Mucosa of rectum (tissue), 2 donors: ENCODE measurements around the gene CAPN3.

Experiments used
- H3K27ac ChIP-seq, 2 donors: one replicate each; pipeline ENCODE4 v1.7.0; 2013; ENCODE audit warnings: inconsistent platforms in 2 of 2, low read depth in 2 of 2, low read length in 2 of 2
- H3K27me3 ChIP-seq, 2 donors: one replicate each; pipeline ENCODE4 v1.7.0; 2013; ENCODE audit warnings: low read length in 2 of 2; ENCODE audit not compliant: control insufficient read depth in 2 of 2, insufficient read depth in 2 of 2
- H3K36me3 ChIP-seq, 2 donors: one replicate each; pipeline ENCODE4 v1.7.0; 2013; ENCODE audit warnings: low read length in 2 of 2; ENCODE audit not compliant: control insufficient read depth in 2 of 2, insufficient read depth in 2 of 2
- H3K4me1 ChIP-seq, 2 donors: one replicate each; pipeline ENCODE4 v1.7.0; 2013; ENCODE audit warnings: low read length in 2 of 2, mild to moderate bottlenecking in 1 of 2; ENCODE audit not compliant: control insufficient read depth in 2 of 2, insufficient read depth in 2 of 2
- H3K4me3 ChIP-seq, 2 donors: one replicate each; pipeline ENCODE4 v1.7.0; 2013; ENCODE audit warnings: low read length in 2 of 2
- H3K9ac ChIP-seq, 2 donors: one replicate each; pipeline ENCODE4 v1.7.0; 2013; ENCODE audit warnings: low read length in 2 of 2, low read depth in 1 of 2, mild to moderate bottlenecking in 1 of 2
- H3K9me3 ChIP-seq, 2 donors: one replicate each; pipeline ENCODE4 v1.7.0; 2013; ENCODE audit warnings: low read length in 2 of 2; ENCODE audit not compliant: control insufficient read depth in 2 of 2
- donor health status: healthy.
- donor health status: Normal muscosa, but diverticular disease.

Gene CAPN3

DNA sequence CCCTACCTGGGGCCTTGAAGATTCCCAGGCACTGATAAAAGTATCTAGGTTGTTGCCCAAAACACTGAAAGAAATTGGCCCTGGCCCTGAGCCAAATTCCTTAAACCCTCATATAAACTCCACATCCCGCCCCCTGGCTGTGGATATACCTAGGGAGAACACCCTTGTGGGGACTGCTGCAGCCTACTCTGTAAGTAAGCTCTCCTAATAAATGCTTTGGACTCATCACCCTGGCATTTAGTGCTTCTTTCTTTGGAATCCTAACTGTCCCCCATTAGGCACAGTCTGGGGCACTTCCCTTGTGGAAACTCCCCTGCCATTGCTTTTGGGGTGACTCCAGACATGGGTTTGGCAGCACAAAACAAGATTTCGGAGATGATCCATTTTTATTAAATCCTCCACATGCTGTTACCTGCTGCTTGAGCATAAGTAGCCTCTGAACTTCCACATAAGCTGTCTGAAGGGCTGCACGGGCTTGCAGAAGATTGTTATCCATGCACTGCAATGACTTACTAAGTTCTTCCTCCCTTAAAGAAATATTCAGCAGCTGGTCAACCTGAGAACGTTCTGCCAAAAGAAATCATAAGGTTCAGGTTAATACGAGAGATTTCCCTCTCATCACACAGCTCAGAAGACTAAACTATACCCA lies 85.2 kb downstream of the CAPN3 start:
- Histone ChIP-seq H3K9me3 (no peaks in the 10 kb centered on the region), H3K4me1 (no peaks in the 10 kb centered on the region), H3K9ac (no peak overlapping the region), H3K27me3 (no peaks in the 10 kb centered on the region), H3K27ac (no peak overlapping the region), H3K4me3 (no peak overlapping the region), H3K36me3 (peaks cover 46 to 63% of the 10 kb centered on the region in 2 donors)

- Histone ChIP-seq H3K36me3 (peaks cover 53 to 72% of the 10 kb centered on the region in 2 donors), H3K4me3 (no peak overlapping the region)
Observed at GRCh38 chr15:42445551-42445950, 86.2 kb downstream of the CAPN3 start.

GRCh38 chr15:42447599-42447998 lies 88.3 kb downstream of the CAPN3 start:
- Histone ChIP-seq H3K9me3 (no peaks in the 10 kb centered on the region), H3K36me3 (peaks cover 61 to 74% of the 10 kb centered on the region in 2 donors), H3K4me3 (no peak overlapping the region), H3K27ac (no peak overlapping the region), H3K9ac (no peak overlapping the region), H3K4me1 (no peaks in the 10 kb centered on the region), H3K27me3 (no peaks in the 10 kb centered on the region)

More at GRCh38 chr15:42445551-42445950, 86.2 kb downstream of the CAPN3 start:
- H3K9me3 ChIP-seq: no peaks in the 10 kb centered on the region
- H3K4me1 ChIP-seq: no peaks in the 10 kb centered on the region
- no peak overlapping the region for H3K9ac ChIP-seq
- no peak overlapping the region for H3K27ac ChIP-seq
- no peaks in the 10 kb centered on the region for H3K27me3 ChIP-seq

GRCh38 chr15:42448281-42448680 lies 89.0 kb downstream of the CAPN3 start:
- Histone ChIP-seq H3K27ac (no peak overlapping the region), H3K36me3 (peaks cover 61 to 74% of the 10 kb centered on the region in 2 donors), H3K27me3 (no peaks in the 10 kb centered on the region), H3K4me3 (no peak overlapping the region), H3K4me1 (no peaks in the 10 kb centered on the region), H3K9ac (no peak overlapping the region), H3K9me3 (no peaks in the 10 kb centered on the region)

GRCh38 chr15:42449770-42450424 lies 90.6 kb downstream of the CAPN3 start:
- no peak overlapping the region for H3K27ac ChIP-seq
- peaks cover 54 to 64% of the 10 kb centered on the region in 2 donors for H3K36me3 ChIP-seq
- H3K9ac ChIP-seq: no peak overlapping the region
- H3K4me1 ChIP-seq: no peaks in the 10 kb centered on the region
- no peak overlapping the region for H3K4me3 ChIP-seq
- no peaks in the 10 kb centered on the region for H3K9me3 ChIP-seq
- H3K27me3 ChIP-seq: no peaks in the 10 kb centered on the region

DNA sequence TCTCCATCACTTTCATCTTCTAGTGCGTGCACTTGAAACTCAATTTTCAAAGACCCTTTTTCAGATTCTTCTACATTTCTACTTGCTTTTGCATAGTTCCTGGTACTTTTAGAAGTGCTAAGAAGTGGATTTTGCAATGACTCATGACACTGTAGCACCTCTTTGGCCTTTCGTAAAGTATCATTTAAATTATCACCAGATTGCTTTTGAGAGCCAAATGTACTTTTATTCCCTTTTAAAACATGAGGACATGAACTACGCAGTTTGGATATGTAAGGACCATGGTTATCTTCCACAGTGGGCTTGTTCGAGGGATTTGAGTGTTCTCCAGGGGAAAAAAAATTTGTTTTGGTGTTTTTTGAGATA lies 91.1 kb downstream of the CAPN3 start:
- H3K4me3 ChIP-seq: no peak overlapping the region
- no peak overlapping the region for H3K9ac ChIP-seq
- no peaks in the 10 kb centered on the region for H3K9me3 ChIP-seq
- H3K36me3 ChIP-seq: peaks cover 49 to 59% of the 10 kb centered on the region in 2 donors
- H3K27me3 ChIP-seq: no peaks in the 10 kb centered on the region
- H3K27ac ChIP-seq: no peak overlapping the region
- H3K4me1 ChIP-seq: no peaks in the 10 kb centered on the region

DNA sequence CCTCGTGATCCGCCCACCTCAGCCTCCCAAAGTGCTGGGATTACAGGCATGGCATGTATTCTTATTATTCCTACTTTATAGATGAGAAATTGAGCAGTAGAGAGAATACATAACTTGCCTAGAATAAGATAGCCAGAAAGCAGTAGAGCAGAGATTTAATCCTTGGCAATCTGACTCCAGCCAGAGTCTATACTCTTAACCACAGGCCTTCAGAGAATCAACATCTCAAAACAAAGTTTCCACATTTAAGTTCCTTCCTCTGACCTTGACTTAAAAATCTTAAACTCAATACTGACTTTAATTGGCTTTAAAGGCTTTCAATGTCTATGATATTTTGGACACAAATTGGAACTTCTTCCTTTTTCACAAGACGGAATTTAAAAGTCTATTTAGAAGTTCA lies 94.5 kb downstream of the CAPN3 start:
- no peak overlapping the region for H3K27ac ChIP-seq
- H3K9ac ChIP-seq: no peak overlapping the region
- no peaks in the 10 kb centered on the region for H3K27me3 ChIP-seq
- peaks cover 28 to 29% of the 10 kb centered on the region in 2 donors for H3K36me3 ChIP-seq
- no peaks in the 10 kb centered on the region for H3K4me1 ChIP-seq
- no peaks in the 10 kb centered on the region for H3K9me3 ChIP-seq
- H3K4me3 ChIP-seq: no peak overlapping the region

DNA sequence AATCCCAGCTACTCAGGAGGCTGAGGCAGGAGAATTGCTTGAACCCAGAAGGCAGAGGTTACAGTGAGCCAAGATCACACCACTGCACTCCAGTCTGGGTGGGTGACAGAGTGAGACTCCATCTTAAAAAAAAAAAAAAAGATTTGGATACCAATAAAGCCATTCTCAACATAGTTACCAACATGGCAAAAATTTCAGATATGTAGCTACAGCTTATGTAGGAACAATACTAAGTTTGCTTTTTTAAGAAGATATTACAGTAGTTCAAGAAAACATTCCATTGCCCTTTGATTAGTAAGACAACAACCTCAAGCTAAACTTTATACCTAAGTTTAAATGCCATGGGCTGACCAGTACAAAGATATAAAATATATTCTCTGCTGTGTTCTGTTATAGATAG lies 97.2 kb downstream of the CAPN3 start:
- Histone ChIP-seq H3K4me1 (no peaks in the 10 kb centered on the region), H3K9ac (no peak overlapping the region)

GRCh38 chr15:42456971-42457370 lies 97.7 kb downstream of the CAPN3 start:
- no peak overlapping the region for H3K9ac ChIP-seq
- no peaks in the 10 kb centered on the region for H3K27me3 ChIP-seq
- H3K36me3 ChIP-seq: no peaks in the 10 kb centered on the region
- peak overlapping the region in 1 of 2 donors; percentile 17 for H3K4me3 ChIP-seq
- H3K4me1 ChIP-seq: no peaks in the 10 kb centered on the region
- H3K27ac ChIP-seq: peak overlapping the region; percentile 43 to 58
- H3K9me3 ChIP-seq: no peaks in the 10 kb centered on the region

More for the DNA sequence above, 97.2 kb downstream of the CAPN3 start:
- peaks cover 3 to 4% of the 10 kb centered on the region in 2 donors for H3K36me3 ChIP-seq
- no peak overlapping the region for H3K27ac ChIP-seq
- no peaks in the 10 kb centered on the region for H3K27me3 ChIP-seq
- peak overlapping the region in 1 of 2 donors; percentile 17 for H3K4me3 ChIP-seq
- H3K9me3 ChIP-seq: no peaks in the 10 kb centered on the region

GRCh38 chr15:42457445-42458442 lies 98.4 kb downstream of the CAPN3 start:
- H3K27me3 ChIP-seq: no peaks in the 10 kb centered on the region
- H3K9ac ChIP-seq: no peak overlapping the region
- no peaks in the 10 kb centered on the region for H3K4me1 ChIP-seq
- no peaks in the 10 kb centered on the region for H3K36me3 ChIP-seq
- peak overlapping the region; percentile 43 to 58 for H3K27ac ChIP-seq
- no peaks in the 10 kb centered on the region for H3K9me3 ChIP-seq
- peak overlapping the region in 1 of 2 donors; percentile 32 for H3K4me3 ChIP-seq
